MG63 (cell line): ENCODE results near the gene PHYHD1. TPM values are rescaled to one million over a fixed set of nuclear protein-coding genes. Genes with fewer than 3 reads are reported as not detected.

ENCODE experiments used
- DNase-seq: peaks from one replicate; pipeline ENCODE4 v3.0.0-alpha.2; 2020
- H3K27me3 ChIP-seq: fragments of 250-450 bp; sonication (Bioruptor Pico); 2 replicates; pipeline ENCODE4 v1.5.1; 2020; ENCODE audit warnings: mild to moderate bottlenecking, moderate library complexity
- H3K36me3 ChIP-seq: fragments of 250-450 bp; sonication (Bioruptor Pico); 2 replicates; pipeline ENCODE4 v1.5.1; 2020; ENCODE audit warnings: mild to moderate bottlenecking, moderate library complexity
- H3K4me3 ChIP-seq: fragments of 250-450 bp; sonication (Bioruptor Pico); 2 replicates; pipeline ENCODE4 v1.5.1; 2020; ENCODE audit warnings: mild to moderate bottlenecking, moderate library complexity
- H3K9me3 ChIP-seq: fragments of 250-450 bp; sonication (Bioruptor Pico); 2 replicates; pipeline ENCODE4 v1.5.1; 2020; ENCODE audit warnings: mild to moderate bottlenecking, moderate library complexity
- total RNA-seq: library from RNA; depleted of rRNA; stranded (reverse); fragments of >200 nt; shearing (Covaris generic); gene quantifications from 2 replicates; pipeline ENCODE4 v1.2.3, GENCODE V29; 2014; ENCODE audit warnings: low replicate concordance

The PHYHD1 gene
- total RNA-seq, 1 experiment from 2014 or later = not detected

DNA sequence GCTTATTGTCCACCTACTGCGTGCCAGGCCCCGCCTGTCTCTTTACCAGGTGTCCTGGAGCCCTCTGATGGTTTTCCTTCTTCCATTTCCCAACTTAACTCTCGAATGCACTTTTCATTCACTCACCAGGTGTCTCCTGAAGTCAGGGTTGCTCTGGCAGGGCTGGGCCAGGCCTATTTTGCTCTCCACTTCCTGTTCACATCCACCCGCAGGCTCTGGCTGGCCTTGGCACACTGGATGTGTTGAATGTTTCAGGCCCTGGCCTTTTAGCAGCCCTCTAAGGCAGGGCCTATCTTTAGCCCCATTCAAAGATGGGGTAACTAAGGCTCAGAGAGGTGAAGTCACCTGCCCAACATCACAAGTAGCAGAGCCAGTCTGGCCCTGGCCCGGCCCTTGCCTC, 22.4 kb upstream of the PHYHD1 start:
- Histone ChIP-seq H3K9me3 (no peaks in the 10 kb centered on the region), H3K27me3 (no peaks in the 10 kb centered on the region), H3K4me3 (no peak overlapping the region), H3K36me3 (peaks cover 18% of the 10 kb centered on the region)
- no peak for DNase-seq

DNA sequence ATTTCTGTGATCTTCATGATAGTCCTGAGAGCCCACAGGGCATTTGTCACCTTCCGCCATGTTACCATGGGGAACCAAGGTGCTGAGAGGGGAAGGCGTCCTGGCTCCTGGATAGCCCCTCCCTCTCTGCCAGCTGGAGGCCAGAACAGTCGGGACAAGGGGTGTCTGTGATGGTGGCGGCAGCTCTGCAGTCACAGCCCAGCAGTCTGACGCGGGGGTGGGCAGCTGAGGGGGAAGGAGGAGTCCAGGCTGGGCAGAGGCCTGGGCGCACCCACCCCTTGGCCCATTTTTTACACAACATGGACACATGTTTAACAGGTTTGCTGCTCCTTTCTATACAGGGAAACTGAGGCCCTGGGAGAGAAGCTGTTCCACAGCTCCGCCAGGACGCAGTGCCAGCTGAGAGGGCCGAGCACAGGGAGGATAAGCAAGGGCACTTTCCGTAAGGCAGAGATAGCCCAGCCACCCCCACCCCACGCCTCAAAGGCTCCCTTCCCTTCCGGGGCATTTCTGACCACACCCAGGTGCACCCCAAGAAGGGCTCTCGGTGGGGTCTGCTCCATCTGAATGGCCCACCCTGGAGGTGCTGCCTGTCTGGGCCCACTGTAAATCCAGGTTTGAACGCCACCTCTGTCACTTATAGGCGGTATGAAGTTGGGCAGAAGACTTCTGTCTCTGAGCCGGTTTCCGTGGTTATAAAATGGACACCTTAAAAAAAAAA, 21.8 kb upstream of the PHYHD1 start:
- H3K36me3 ChIP-seq = peaks cover 13% of the 10 kb centered on the region
- no peaks in the 10 kb centered on the region for H3K27me3 ChIP-seq
- no peak for DNase-seq
- no peaks in the 10 kb centered on the region for H3K9me3 ChIP-seq
- no peak overlapping the region for H3K4me3 ChIP-seq

DNA sequence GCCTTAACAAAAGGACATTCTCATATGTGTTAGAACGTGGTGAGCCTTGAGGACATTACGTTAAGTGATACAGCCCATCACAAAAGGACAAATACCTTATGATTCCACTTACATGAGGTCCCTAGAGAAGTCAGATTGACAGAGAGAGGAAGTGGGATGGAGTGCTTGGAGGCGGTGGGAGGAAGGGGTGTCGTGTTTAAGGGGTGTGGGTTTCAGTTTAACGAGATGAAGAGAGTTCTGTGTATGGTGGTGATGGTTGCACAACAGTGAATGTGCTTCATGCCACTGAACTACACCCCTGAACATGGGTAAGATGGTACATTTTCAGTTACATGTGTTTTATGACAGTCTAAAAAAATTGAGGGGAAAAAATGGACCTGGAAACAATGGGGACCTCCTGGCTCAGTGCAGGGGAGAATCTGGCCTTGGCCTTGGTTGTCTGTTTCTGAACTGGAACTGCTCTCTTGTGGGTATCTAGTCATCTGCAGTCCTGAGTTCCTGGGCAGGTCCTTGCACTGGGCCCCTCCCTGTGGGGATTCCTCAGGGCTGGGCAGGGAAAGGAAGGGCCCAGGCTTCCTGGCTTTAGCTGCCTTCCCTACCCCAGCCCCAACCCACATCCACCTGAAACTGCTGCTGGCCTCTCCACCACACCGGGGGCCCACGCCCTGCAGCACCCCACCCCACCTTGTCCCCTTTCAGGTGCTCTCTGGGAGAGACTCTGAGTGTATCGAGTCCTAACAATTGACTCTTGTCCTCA, 21.0 kb upstream of the PHYHD1 start:
- no peaks in the 10 kb centered on the region for H3K9me3 ChIP-seq
- peaks cover 12% of the 10 kb centered on the region for H3K36me3 ChIP-seq
- no peaks in the 10 kb centered on the region for H3K27me3 ChIP-seq
- H3K4me3 ChIP-seq = no peak overlapping the region
- no peak for DNase-seq

DNA sequence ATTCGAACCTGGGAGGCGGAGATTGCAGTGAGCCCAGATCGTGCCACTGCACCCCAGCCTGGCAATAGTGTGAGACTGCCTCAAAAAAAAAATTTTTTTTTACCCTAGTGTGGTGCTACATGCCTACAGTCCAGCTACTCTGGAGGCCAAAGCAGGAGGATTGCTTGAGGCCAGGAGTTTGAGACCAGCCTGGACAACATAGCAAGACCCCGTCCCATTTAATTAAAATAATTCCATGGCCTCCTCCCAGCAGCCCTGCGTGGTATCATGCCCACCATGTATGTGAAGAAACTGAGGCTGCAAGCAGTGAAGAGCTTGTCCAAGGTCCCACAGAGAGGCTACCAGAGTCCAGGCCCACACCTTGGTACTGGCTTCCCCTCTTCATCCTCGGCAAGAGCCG, 19.4 kb upstream of the PHYHD1 start:
- no peaks in the 10 kb centered on the region for H3K9me3 ChIP-seq
- no peak for DNase-seq
- H3K4me3 ChIP-seq = no peak overlapping the region
- peaks cover 11% of the 10 kb centered on the region for H3K36me3 ChIP-seq
- no peaks in the 10 kb centered on the region for H3K27me3 ChIP-seq

DNA sequence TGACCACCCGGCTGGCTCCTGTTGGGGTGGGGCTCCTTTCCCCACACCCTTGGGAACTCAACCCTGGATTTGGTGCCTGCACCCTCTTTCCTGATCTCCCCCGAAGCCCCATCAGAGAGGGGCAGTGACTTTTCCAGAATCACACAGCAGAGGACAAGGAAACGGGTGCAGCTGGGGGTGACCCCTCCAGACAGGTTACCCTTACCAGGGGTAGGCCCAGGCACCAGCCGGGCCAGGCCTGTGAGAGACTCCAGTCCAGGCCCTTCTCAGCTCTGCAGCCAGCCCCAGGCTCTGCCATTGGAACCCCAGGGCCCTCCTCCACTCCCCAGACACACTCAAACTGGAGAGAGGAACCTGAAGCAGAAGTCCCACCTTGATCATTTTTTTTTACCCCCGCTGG, 19.0 kb upstream of the PHYHD1 start:
- H3K36me3 ChIP-seq = peaks cover 6% of the 10 kb centered on the region
- H3K27me3 ChIP-seq = no peaks in the 10 kb centered on the region
- H3K9me3 ChIP-seq = no peaks in the 10 kb centered on the region
- no peak for DNase-seq
- H3K4me3 ChIP-seq = no peak overlapping the region

DNA sequence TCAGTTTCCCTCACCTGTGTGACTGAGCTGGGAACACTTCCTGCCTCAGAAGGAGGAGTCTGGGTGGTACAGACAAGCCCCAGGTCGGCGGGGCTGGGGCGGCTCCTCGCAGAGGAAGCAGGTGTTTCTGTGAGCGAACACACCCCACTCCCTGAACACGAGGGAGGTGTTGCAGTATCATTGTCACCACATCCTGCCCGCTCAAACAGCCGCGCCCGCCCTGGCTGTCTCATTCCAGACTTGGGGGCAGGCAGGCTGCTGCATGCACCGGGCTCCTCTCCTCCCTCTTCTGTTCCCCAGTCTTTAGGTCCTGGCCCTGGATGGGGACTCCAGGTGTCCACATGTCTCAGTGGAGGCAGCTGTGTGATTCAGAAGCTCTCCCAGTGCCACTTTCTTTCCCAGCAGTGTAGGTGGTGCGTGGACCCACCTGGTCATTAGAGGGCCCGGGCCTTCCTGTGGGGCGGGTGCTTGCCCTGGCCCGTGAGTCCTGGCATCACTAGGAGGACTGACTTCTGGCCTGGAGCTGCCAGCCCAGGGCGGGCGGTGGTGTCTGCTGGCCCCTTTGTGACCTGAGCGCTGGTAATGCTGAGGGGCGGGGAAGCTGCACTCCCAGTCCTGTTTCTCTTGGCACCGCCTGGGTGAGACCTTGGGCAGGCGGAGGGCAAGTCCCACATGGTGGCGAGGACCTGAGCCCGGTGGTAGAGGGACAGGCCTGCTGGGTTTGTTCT, 18.3 kb upstream of the PHYHD1 start:
- peaks cover 6% of the 10 kb centered on the region for H3K36me3 ChIP-seq
- H3K4me3 ChIP-seq = no peak overlapping the region
- no peaks in the 10 kb centered on the region for H3K9me3 ChIP-seq
- no peak for DNase-seq
- no peaks in the 10 kb centered on the region for H3K27me3 ChIP-seq

DNA sequence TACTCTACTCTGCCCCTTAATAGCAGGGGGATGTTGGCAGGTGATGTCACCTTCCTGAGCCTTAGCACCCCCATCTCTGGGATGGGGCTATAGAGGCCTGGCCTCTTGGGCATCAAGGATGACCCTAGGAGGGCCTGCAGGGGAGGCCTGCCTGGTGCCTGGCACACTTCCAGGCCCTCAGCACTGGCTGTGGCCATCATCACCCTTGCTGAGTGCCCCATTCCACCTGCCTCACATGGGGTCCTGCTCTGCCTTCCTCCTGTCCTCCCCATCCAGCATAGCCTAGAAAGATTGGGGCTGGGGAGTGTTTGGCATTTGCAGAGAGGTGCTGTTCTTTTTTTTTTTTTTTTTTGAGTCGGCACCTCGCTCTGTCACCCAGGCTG, 17.7 kb upstream of the PHYHD1 start:
- Histone ChIP-seq H3K36me3 (peaks cover 10% of the 10 kb centered on the region), H3K9me3 (no peaks in the 10 kb centered on the region), H3K4me3 (no peak overlapping the region), H3K27me3 (no peaks in the 10 kb centered on the region)
- DNase-seq = no peak

DNA sequence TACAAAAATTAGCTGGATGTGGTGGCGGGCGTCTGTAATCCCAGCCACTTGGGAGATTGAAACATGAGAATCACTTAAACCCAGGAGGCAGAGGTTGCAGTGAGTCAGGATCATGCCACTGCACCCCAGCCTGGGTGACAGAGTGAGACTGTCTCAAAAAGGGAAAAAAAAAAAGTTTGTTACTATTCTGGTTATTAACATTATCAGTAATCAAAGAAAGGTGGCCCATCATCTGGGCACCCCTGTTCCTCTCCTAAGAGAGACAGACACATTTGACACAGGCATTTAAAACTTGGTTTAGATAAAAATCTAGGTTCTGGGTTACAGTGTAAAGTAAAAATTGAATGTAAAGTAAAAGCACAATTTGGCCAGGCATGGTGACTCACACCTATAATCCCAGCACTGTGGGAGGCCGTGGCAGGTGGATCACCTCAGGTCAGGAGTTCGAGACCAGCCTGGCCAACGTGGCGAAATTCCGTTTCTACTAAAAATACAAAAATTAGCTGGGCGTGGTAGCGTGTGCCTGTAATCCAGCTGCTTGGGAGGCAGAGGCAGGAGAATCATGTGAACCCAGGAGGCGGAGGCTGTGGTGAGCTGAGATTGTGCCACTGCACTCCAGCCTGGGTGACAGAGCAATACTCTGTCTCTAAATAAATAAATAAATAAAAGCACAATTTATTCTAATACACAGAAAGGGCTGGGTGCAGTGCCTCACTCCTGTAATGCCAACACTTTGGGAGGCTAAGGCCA, 16.7 kb upstream of the PHYHD1 start:
- H3K4me3 ChIP-seq = no peak overlapping the region
- DNase-seq = no peak

DNA sequence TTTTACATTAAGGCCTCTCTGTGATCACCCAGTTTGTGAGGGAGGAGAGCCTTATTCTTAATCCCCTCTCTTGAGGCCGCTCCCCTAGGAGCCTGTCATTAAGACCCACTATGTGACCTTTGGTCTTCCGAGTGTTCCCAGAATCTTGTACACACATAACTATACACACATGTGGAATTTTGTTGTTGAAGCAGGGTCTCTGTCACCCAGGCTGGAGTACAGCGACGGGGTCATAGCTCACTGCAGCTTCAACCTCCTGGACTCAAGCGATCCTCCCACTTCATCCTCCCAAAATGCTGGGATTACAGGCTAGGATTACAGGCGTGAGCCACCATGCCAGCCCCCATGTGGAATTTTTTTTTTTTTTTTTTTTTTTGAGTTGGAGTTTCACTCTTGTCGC, 14.8 kb upstream of the PHYHD1 start:
- no peaks in the 10 kb centered on the region for H3K9me3 ChIP-seq
- H3K27me3 ChIP-seq = no peaks in the 10 kb centered on the region
- no peak overlapping the region for H3K4me3 ChIP-seq
- peaks cover 22% of the 10 kb centered on the region for H3K36me3 ChIP-seq
- DNase-seq = no peak

More for the DNA sequence above, 16.7 kb upstream of the PHYHD1 start:
- no peaks in the 10 kb centered on the region for H3K27me3 ChIP-seq
- H3K9me3 ChIP-seq = no peaks in the 10 kb centered on the region
- H3K36me3 ChIP-seq = peaks cover 14% of the 10 kb centered on the region

DNA sequence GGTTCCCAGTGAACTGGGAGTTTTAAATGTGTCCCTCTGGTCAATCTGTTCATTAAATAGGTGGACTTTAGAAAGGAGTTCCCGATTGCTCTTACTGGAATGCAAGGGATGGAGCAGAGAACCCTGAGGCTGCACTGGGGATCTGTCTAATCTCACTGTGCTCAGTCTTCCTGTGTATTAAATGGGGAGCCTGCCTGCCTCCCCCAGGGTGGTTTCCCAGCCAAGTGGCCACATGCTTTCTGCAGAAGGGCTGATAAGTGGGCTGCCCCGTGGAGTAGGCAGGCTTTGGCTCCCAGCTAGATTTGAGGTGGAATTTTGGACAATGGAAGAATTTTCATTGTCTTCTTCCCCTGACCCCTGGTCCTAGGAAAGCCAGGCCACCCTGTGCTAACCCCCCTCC, 14.0 kb upstream of the PHYHD1 start:
- H3K9me3 ChIP-seq = no peaks in the 10 kb centered on the region
- H3K4me3 ChIP-seq = no peak overlapping the region
- H3K36me3 ChIP-seq = peaks cover 24% of the 10 kb centered on the region
- no peaks in the 10 kb centered on the region for H3K27me3 ChIP-seq
- DNase-seq = no peak

DNA sequence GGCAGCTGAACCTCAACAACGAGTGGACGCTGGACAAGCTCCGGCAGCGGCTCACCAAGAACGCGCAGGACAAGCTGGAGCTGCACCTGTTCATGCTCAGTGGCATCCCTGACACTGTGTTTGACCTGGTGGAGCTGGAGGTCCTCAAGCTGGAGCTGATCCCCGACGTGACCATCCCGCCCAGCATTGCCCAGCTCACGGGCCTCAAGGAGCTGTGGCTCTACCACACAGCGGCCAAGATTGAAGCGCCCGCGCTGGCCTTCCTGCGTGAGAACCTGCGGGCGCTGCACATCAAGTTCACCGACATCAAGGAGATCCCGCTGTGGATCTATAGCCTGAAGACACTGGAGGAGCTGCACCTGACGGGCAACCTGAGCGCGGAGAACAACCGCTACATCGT, 12.4 kb upstream of the PHYHD1 start:
- Histone ChIP-seq H3K4me3 (no peak overlapping the region), H3K27me3 (no peaks in the 10 kb centered on the region), H3K9me3 (no peaks in the 10 kb centered on the region), H3K36me3 (peaks cover 32% of the 10 kb centered on the region)
- DNase-seq = no peak

DNA sequence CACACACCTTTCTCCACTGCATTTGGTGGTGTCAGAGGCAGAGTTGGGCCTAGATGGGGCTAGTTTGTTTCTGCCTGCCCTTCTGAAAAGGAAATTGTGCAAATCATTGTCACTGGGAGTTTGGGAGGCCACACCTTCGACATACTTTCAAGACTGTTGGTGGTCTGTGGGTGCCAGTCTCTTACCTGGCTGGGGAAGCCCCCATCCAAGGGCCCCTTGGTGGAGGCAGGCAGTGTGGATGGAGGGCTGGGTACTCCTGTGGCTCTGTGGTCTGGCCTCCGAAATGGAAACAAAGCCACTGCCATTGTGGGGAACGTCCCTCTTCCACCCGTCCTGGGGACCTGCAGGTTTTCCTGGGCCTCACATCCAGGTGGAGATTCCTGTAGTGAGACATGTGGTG, 10.9 kb upstream of the PHYHD1 start:
- Histone ChIP-seq H3K4me3 (no peak overlapping the region), H3K9me3 (no peaks in the 10 kb centered on the region), H3K36me3 (peaks cover 32% of the 10 kb centered on the region), H3K27me3 (no peaks in the 10 kb centered on the region)
- no peak for DNase-seq

DNA sequence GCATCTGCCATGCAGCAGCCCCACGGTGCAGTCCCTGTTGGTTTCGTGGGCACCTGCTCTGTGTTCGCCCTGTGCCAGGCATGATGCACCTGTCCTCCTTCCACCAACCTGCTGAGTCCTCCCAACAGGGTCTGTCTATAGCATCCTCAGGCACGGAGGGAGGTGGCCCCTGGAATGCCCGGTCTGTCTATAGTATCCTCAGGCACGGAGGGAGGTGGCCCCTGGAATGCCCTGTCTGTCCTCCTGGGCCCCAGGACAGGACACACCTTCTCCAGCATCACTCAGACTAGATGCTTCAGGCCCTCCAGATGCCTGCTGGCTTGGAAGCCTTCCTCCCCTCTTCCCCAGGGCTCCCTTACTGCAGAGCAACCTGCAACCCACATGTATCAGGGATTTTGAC, 9.9 kb upstream of the PHYHD1 start:
- Histone ChIP-seq H3K27me3 (no peaks in the 10 kb centered on the region), H3K4me3 (no peak overlapping the region), H3K9me3 (no peaks in the 10 kb centered on the region), H3K36me3 (peaks cover 32% of the 10 kb centered on the region)
- no peak for DNase-seq

DNA sequence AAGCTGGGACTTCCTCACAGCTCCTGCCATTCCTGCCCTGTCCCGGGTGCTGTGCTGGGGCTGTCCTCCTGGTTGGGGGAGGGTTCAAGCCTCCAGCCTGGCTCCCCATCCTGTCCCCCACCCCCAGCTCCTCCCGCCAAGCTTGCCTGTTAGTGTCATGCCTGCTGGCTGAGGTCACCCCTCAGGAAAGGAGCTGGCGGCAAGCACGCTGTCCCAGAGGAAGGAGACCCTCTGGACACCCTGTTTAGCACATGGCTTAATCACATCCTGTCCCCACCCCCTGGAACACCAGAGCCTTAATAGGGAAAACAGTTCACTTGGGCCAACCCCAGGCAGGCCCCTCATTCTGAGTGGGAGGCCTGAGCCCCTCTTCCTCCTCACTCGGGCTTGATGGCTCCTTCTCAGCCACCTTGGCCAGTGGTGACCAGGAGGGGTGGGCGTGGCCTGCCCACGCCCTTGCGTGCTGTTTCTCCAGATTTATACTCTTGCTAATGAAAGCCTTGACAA, 9.2 kb upstream of the PHYHD1 start:
- peaks cover 36% of the 10 kb centered on the region for H3K36me3 ChIP-seq
- H3K27me3 ChIP-seq = no peaks in the 10 kb centered on the region
- no peak overlapping the region for H3K4me3 ChIP-seq
- DNase-seq = peak; percentile 76
- H3K9me3 ChIP-seq = no peaks in the 10 kb centered on the region

DNA sequence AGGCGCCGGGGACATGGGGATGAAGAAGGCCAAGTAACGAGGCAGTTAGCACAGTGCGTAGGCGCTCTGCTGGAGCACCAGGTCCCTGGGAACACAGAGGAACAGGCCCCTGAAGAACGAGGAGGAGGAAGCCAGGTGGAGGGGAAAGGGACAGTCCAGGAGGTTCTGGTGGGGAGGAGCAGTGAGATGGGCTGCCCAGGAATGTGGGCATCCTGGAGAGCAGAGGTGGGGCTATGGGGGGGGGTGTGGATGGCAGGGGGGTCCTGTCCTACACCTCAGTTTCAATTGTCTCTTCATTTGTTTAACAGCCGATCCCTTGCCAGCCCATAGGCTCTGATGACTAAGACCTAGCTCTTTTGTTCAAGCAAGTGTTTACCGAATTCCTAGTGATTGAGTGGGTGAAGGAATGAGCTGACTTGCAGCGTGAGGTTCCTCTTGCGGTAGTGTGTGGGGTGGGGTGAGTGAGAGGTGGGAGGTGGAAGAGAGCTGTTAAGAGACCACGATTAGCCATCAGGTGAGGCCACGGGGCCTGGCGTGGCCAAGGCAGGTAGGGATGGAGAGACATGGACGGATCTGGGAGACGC, 8.4 kb upstream of the PHYHD1 start:
- no peaks in the 10 kb centered on the region for H3K9me3 ChIP-seq
- DNase-seq = peak; percentile 61
- H3K36me3 ChIP-seq = peaks cover 37% of the 10 kb centered on the region
- H3K4me3 ChIP-seq = no peak overlapping the region
- no peaks in the 10 kb centered on the region for H3K27me3 ChIP-seq

DNA sequence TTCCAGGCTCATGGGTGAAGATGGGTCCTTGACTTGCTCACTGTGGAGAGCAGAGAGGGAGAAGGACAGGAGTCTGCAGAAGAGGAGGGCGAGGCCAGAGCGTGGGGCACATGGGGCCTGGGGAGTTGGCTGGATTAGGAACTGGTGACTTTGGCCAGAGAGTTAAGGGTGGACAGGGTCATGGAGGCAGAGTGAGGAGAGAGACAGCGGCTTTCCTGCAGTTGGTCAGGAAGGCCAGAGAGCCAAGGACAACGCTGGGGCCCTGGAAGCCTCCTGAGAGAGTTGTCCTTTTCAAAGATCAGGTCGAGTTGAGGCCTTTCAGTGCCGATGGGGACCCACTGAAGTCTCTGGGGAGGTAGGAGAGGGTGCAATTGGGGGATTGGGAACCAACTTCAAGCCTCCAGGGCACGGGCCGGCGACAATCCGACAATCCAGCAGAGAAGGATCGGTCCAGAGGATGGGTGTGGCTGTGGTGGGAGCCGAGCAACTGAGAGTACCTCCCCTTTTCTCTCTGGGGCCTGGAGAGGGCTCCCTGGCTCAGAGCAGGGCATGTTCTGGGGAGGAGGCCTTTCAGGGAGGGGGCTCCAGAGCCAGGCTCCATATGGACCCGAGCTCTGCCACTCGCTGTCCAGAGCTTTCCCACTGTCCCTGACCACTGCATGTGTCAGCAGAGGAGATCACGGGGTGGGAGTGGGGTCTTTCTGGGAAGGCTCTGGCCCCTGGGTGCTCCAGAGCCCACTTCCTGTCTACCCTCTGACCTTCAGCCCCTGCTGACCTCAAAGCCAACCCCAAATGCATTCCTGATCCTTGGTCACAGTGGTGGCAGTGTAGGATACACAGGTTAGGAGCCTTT, 7.5 kb upstream of the PHYHD1 start:
- no peak for DNase-seq
- Histone ChIP-seq H3K27me3 (no peaks in the 10 kb centered on the region), H3K9me3 (no peaks in the 10 kb centered on the region), H3K4me3 (no peak overlapping the region), H3K36me3 (peaks cover 33% of the 10 kb centered on the region)
